ENCODE results near the gene SLC22A4. TPM values are rescaled to one million over a fixed set of nuclear protein-coding genes. Genes with fewer than 3 reads are reported as not detected.

Gene SLC22A4
- total RNA-seq, 1 donor from 2014 or later: 2.1 TPM

DNA sequence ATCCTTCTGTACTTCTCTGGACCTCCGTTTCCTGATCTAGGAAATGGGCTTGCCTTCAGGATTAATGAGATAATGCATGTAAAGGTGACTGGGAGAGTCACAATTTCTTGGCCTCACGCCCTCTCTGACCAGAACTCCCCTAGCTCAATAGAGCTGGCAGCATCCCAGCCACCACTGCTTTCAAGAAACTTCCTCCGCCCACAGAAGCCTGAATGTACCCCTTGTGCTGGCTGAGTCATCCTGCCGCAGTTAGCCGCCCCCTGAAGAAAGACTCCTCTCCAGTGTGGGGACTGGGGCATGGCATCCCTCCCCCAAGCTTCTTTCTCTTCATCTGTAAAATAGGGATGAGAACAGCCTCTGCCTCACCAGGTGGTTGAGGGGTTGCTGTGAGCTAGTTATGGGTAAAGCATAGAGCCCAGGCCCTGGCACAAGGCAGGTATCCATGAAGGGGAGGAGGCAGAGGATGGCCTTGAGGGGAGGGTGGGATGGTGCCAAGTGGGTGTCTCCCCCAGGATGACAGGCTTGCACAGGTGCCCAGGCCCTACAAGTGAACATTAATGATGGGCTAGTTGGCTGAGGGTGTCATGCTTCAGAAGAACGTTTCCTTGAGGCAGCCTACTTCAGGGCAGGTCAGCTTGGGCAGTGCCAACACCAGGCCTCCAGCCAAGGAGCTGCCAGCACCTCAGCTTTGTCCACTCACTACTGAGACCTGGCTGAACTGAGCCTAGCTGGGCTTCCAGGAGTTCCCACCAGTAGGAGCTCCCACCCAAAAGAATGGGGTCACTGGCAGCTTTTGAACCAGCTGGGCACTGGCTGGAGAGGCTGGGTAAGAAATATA, 33.3 kb upstream of the SLC22A4 start:
- H3K36me3 Mint-ChIP-seq: peaks cover 11% of the 10 kb centered on the region
- TF ChIP-seq, protein P1, sequence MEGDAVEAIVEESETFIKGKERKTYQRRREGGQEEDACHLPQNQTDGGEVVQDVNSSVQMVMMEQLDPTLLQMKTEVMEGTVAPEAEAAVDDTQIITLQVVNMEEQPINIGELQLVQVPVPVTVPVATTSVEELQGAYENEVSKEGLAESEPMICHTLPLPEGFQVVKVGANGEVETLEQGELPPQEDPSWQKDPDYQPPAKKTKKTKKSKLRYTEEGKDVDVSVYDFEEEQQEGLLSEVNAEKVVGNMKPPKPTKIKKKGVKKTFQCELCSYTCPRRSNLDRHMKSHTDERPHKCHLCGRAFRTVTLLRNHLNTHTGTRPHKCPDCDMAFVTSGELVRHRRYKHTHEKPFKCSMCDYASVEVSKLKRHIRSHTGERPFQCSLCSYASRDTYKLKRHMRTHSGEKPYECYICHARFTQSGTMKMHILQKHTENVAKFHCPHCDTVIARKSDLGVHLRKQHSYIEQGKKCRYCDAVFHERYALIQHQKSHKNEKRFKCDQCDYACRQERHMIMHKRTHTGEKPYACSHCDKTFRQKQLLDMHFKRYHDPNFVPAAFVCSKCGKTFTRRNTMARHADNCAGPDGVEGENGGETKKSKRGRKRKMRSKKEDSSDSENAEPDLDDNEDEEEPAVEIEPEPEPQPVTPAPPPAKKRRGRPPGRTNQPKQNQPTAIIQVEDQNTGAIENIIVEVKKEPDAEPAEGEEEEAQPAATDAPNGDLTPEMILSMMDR (IDR thresholded peaks at IDR 0.05; ENCODE audit: unreplicated experiment): no peak
- H3K4me1 Mint-ChIP-seq: peaks cover 59% of the 10 kb centered on the region
- H3K27me3 Mint-ChIP-seq (ENCODE audit: low read depth): no peaks in the 10 kb centered on the region
- H3K9me3 Mint-ChIP-seq: no peaks in the 10 kb centered on the region
- DNase-seq (ENCODE audit: low spot score in 2 of 2, unreplicated experiment in 2 of 2): peak in 1 of 2 experiments; percentile 27
- peak overlapping the region; percentile 23 for H3K4me3 Mint-ChIP-seq
- H3K27ac Mint-ChIP-seq: peak overlapping the region; percentile 93

DNA sequence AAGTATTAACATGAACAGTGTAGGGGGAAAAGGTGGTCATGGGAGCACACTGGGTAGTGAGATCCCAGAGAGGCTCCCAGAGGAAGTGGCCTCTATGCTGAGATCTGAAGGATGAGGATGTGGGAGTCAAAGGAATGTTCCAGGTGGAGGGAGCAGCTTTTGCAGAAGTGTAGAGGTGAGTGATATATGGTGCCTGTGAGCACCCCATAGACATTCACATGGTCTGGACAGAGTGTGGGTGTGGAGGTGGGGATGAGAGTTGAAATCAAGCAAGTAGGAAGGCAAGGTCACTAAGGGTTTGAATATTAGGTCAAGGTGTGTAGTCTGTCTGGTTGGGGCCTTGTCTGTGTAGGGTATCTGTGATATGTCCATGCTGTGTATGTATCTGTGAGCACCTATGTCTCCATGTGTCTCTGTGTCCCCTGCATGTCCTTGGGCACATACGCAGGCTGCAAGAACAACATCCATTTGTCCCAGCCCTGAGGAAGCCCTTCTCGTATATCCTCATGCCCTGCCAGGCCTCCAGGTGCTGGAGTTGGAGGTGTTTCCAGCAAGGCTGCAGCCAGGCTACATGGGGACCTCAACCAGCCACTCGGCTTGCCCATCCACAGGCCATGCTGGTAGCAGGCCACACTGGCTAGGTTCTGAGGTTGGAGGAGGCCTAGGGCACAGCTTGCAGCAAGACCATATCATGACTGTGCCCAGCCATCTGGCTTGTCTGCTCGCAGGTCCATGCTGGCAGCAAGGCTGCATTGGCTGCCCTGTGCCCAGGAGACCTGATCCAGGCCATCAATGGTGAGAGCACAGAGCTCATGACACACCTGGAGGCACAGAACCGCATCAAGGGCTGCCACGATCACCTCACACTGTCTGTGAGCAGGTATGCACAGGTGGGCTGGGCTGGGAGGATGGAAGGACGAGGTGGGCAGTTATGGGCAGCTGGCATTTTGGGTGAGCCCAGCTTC, 32.0 kb upstream of the SLC22A4 start:
- TF ChIP-seq, protein P1 (IDR thresholded peaks at IDR 0.05; ENCODE audit: unreplicated experiment): no peak
- H3K36me3 Mint-ChIP-seq: peaks cover 15% of the 10 kb centered on the region
- H3K27me3 Mint-ChIP-seq (ENCODE audit: low read depth): no peaks in the 10 kb centered on the region
- H3K4me1 Mint-ChIP-seq: peaks cover 56% of the 10 kb centered on the region
- no peak overlapping the region for H3K27ac Mint-ChIP-seq
- no peak overlapping the region for H3K4me3 Mint-ChIP-seq
- peak in 1 of 2 experiments; percentile 33 for DNase-seq (ENCODE audit: low spot score in 2 of 2, unreplicated experiment in 2 of 2)
- no peaks in the 10 kb centered on the region for H3K9me3 Mint-ChIP-seq

DNA sequence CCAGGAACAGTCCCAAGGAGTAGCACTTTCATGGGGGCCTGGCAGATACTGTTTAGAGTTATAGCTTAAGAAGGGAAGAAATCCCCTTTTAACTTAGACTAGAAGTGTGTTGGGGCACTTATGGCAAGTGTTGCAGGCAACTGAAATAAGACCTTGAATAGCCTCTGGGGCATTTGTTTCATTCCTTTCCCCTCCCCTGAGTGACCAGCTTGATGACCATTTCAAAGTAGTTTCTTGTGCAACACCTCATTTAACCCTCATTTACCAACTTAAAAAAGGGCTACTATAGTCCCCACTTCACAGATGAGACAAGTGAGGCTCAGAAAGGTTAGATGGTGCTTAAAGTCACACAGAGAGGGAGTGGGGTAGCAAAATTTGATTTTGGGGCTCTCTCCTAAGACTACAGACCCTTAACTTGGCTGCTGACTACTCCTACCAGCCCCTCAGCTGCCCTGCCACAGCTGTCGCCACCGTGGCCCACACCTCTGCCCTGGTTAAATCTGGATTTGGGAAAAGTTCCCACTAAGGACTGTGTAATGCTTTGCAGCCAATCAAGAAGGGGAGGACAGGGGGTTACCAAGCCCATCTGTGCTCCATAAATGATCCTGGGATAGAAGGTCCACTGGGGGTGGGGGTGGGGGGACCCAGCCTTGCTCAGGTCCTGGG, 31.2 kb upstream of the SLC22A4 start:
- H3K27ac Mint-ChIP-seq: no peak overlapping the region
- H3K4me1 Mint-ChIP-seq: peaks cover 56% of the 10 kb centered on the region
- no peak overlapping the region for H3K4me3 Mint-ChIP-seq
- peaks cover 20% of the 10 kb centered on the region for H3K36me3 Mint-ChIP-seq
- no peak for DNase-seq (ENCODE audit: low spot score in 2 of 2, unreplicated experiment in 2 of 2)
- no peaks in the 10 kb centered on the region for H3K27me3 Mint-ChIP-seq (ENCODE audit: low read depth)
- H3K9me3 Mint-ChIP-seq: no peaks in the 10 kb centered on the region
- TF ChIP-seq, protein P1 (IDR thresholded peaks at IDR 0.05; ENCODE audit: unreplicated experiment): no peak

DNA sequence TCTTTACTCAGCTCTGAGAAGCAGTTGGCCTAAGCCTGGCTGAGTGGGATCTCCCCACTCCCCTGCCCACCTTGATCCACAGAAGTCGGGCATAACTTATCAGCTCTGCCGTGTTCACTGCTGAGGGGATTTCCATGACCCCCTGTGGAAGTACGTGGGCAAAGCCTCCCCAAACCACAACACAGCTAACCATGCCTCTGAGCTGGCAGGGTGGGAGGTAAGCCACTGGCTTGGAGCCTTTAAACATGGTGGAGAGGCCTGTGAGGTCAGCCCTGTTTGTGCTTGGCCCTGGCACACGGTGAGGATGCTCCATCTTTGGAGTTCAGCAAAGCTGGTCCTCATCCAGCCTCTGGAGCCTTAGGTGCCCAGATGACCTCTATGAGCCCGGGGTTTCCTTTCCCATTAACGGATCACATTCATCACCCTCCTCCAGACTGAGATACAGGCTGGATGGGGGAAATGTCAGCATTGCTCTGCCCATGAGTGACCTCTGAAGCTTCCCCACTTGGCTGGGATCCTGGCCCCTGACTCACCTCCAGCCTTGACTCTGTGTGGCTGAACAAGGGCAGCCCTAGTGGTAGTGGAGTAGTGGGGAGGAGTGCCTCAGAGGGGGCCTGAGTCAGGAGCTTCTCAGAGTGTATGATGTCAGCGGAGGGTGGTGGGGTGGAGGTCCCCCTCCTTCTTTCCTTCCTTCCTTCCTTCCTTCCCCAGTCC, 30.5 kb upstream of the SLC22A4 start:
- Mint-ChIP-seq H3K36me3 (peaks cover 20% of the 10 kb centered on the region), H3K9me3 (no peaks in the 10 kb centered on the region), H3K4me3 (no peak overlapping the region), H3K4me1 (peaks cover 49% of the 10 kb centered on the region), H3K27ac (peak overlapping the region; percentile 94), H3K27me3 (ENCODE audit: low read depth) (no peaks in the 10 kb centered on the region)
- DNase-seq (ENCODE audit: low spot score in 2 of 2, unreplicated experiment in 2 of 2): peak in 1 of 2 experiments; percentile 29
- TF ChIP-seq, protein P1 (IDR thresholded peaks at IDR 0.05; ENCODE audit: unreplicated experiment): no peak
